Measurements from ENCODE around the gene FN3K. TPM values are rescaled to one million over a fixed set of nuclear protein-coding genes. Genes with fewer than 3 reads are reported as not detected.

The FN3K gene
- total RNA-seq (1 to 10 TPM; 1.3 to 2.3 TPM), polyA plus RNA-seq (0.79 TPM)

DNA sequence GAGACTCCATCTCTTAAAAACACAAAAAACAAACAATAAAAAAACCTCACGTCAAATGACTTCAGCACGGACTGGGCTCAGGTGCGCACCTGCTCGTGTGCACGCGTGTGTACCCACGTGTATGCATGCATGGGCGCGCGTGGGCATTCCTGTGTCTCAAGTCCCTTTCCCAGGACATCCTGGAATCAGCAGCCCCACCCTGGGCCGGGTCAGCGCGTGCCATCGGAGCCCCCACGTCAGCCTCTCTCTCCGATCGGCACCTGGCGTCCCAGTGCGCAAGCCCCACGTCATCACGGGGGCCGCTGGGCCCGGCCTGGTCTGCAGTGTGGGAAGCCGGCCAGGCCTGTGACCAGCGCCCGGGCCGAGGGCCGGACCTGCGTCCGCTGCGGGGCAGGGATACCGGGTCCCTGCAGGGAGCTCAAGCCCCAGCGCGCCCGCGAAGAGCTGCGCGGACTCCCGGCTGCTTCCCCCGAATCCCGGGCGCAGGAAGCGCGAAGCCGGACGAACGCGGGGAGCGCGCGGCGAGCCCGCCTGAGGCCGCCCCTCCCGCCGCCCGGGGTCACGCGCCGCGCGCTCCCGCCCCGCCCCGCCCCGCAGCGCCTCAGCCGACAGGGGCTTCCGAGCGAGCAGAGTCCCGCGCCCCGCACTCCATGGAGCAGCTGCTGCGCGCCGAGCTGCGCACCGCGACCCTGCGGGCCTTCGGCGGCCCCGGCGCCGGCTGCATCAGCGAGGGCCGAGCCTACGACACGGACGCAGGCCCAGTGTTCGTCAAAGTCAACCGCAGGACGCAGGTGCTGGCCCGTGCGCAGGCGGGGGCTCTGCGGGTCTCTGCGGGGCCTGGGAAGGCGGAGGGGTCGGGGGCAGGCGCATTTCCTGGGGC lies at the start of gene FN3K:
TSS of gene FN3K (plus strand) at position 629 of the 880 bp plus-strand sequence. CDS start at position 651, 22 bp downstream.
- peaks cover 0 to 4% (median 0%) of the 10 kb centered on the region in 5 donors for H3K9me3 Mint-ChIP-seq
- POLR2A ChIA-PET, result interaction anchor here (0.6 kb wide), 1 partner anchor 19 kb away, joined by 4 read pairs; the partner anchor contains the start of gene FN3KRP
- no peaks in the 10 kb centered on the region for H3K9me3 ChIP-seq (ENCODE audit: low read length)
- H3K4me1 ChIP-seq (ENCODE audit: insufficient read depth, low read length), result no peaks in the 10 kb centered on the region
- peak within 1 kb of the TSS; percentile 31 for H3K27ac ChIP-seq (ENCODE audit: low read depth, low read length)
- H3K4me3 ChIP-seq (ENCODE audit: low read length), result peak within 1 kb of the TSS; percentile 43
- H3K36me3 Mint-ChIP-seq, result peaks cover 2 to 20% (median 12%) of the 10 kb centered on the region in 3 donors
- H3K27ac Mint-ChIP-seq, result peak within 1 kb of the TSS in 1 of 8 donors; percentile 33
- H3K4me1 Mint-ChIP-seq, result peaks cover 0 to 7% (median 2%) of the 10 kb centered on the region in 3 donors
- DNase-seq, result peak in 3 of 5 donors; percentile 24 to 38 (median 25)
- CTCF ChIA-PET, result no interaction called here
- no peaks in the 10 kb centered on the region for H3K27me3 Mint-ChIP-seq
- peak within 1 kb of the TSS; percentile 55 to 77 (median 71) for H3K4me3 Mint-ChIP-seq
- no peaks in the 10 kb centered on the region for H3K27me3 ChIP-seq (ENCODE audit: insufficient read depth, low read length, poor library complexity, severe bottlenecking)
- H3K36me3 ChIP-seq (ENCODE audit: insufficient read depth, low read length), result peaks cover 5% of the 10 kb centered on the region

GRCh38 chr17:82686366-82687324 lies 48.8 kb upstream of the FN3K start:
- Histone ChIP-seq H3K4me1 (ENCODE audit: insufficient read depth, low read length) (no peaks in the 10 kb centered on the region), H3K27me3 (ENCODE audit: insufficient read depth, low read length, poor library complexity, severe bottlenecking) (no peaks in the 10 kb centered on the region), H3K36me3 (ENCODE audit: insufficient read depth, low read length) (no peaks in the 10 kb centered on the region), H3K4me3 (ENCODE audit: low read length) (no peak overlapping the region), H3K27ac (ENCODE audit: low read depth, low read length) (no peak overlapping the region), H3K9me3 (ENCODE audit: low read length) (no peaks in the 10 kb centered on the region)
- H3K36me3 Mint-ChIP-seq, result peaks cover 6 to 10% (median 7%) of the 10 kb centered on the region in 3 donors
- peak in 1 of 5 donors; percentile 41 for DNase-seq
- H3K27me3 Mint-ChIP-seq, result no peaks in the 10 kb centered on the region
- no peak overlapping the region for H3K4me3 Mint-ChIP-seq
- H3K4me1 Mint-ChIP-seq, result no peaks in the 10 kb centered on the region
- POLR2A ChIA-PET, result no interaction called here
- no peak overlapping the region for H3K27ac Mint-ChIP-seq
- H3K9me3 Mint-ChIP-seq, result peaks cover 4 to 9% (median 8%) of the 10 kb centered on the region in 5 donors
- CTCF ChIA-PET, result no interaction called here

GRCh38 chr17:82687375-82687861 lies 48.0 kb upstream of the FN3K start:
- H3K27me3 Mint-ChIP-seq, result no peaks in the 10 kb centered on the region
- Histone ChIP-seq H3K27me3 (ENCODE audit: insufficient read depth, low read length, poor library complexity, severe bottlenecking) (no peaks in the 10 kb centered on the region), H3K9me3 (ENCODE audit: low read length) (no peaks in the 10 kb centered on the region), H3K36me3 (ENCODE audit: insufficient read depth, low read length) (no peaks in the 10 kb centered on the region), H3K27ac (ENCODE audit: low read depth, low read length) (no peak overlapping the region), H3K4me3 (ENCODE audit: low read length) (no peak overlapping the region), H3K4me1 (ENCODE audit: insufficient read depth, low read length) (no peaks in the 10 kb centered on the region)
- ChIA-PET POLR2A (no interaction called here), CTCF (no interaction called here)
- no peaks in the 10 kb centered on the region for H3K4me1 Mint-ChIP-seq
- peaks cover 2 to 6% (median 3%) of the 10 kb centered on the region in 3 donors for H3K36me3 Mint-ChIP-seq
- DNase-seq, result peak in 1 of 5 donors; percentile 3
- H3K4me3 Mint-ChIP-seq, result no peak overlapping the region
- no peak overlapping the region for H3K27ac Mint-ChIP-seq
- H3K9me3 Mint-ChIP-seq, result peaks cover 0 to 2% (median under 1%) of the 10 kb centered on the region in 5 donors

GRCh38 chr17:82687871-82688270 lies 47.5 kb upstream of the FN3K start:
- no peak overlapping the region for H3K27ac Mint-ChIP-seq
- no peaks in the 10 kb centered on the region for H3K27me3 ChIP-seq (ENCODE audit: insufficient read depth, low read length, poor library complexity, severe bottlenecking)
- peaks cover 0 to 6% (median 3%) of the 10 kb centered on the region in 3 donors for H3K36me3 Mint-ChIP-seq
- no peaks in the 10 kb centered on the region for H3K4me1 ChIP-seq (ENCODE audit: insufficient read depth, low read length)
- no peaks in the 10 kb centered on the region for H3K9me3 ChIP-seq (ENCODE audit: low read length)
- no peaks in the 10 kb centered on the region for H3K27me3 Mint-ChIP-seq
- H3K27ac ChIP-seq (ENCODE audit: low read depth, low read length), result no peak overlapping the region
- no peaks in the 10 kb centered on the region for H3K4me1 Mint-ChIP-seq
- no peak overlapping the region for H3K4me3 ChIP-seq (ENCODE audit: low read length)
- no peak overlapping the region for H3K4me3 Mint-ChIP-seq
- no peaks in the 10 kb centered on the region for H3K36me3 ChIP-seq (ENCODE audit: insufficient read depth, low read length)
- ChIA-PET POLR2A (no interaction called here), CTCF (no interaction called here)
- peaks cover 0 to 2% (median 0%) of the 10 kb centered on the region in 5 donors for H3K9me3 Mint-ChIP-seq
- DNase-seq, result no peak

- no peak for DNase-seq
- H3K4me3 Mint-ChIP-seq, result no peak overlapping the region
- H3K27ac ChIP-seq (ENCODE audit: low read depth, low read length), result no peak overlapping the region
- no peaks in the 10 kb centered on the region for H3K27me3 ChIP-seq (ENCODE audit: insufficient read depth, low read length, poor library complexity, severe bottlenecking)
- no peaks in the 10 kb centered on the region for H3K36me3 ChIP-seq (ENCODE audit: insufficient read depth, low read length)
- no peaks in the 10 kb centered on the region for H3K27me3 Mint-ChIP-seq
- H3K36me3 Mint-ChIP-seq, result peaks cover 3 to 8% (median 5%) of the 10 kb centered on the region in 3 donors
- H3K9me3 Mint-ChIP-seq, result peaks cover 0 to 3% (median 2%) of the 10 kb centered on the region in 5 donors
- H3K4me3 ChIP-seq (ENCODE audit: low read length), result no peak overlapping the region
- no peaks in the 10 kb centered on the region for H3K4me1 Mint-ChIP-seq
- CTCF ChIA-PET, result no interaction called here
- no peaks in the 10 kb centered on the region for H3K4me1 ChIP-seq (ENCODE audit: insufficient read depth, low read length)
- POLR2A ChIA-PET, result no interaction called here
- no peaks in the 10 kb centered on the region for H3K9me3 ChIP-seq (ENCODE audit: low read length)
- H3K27ac Mint-ChIP-seq, result peak overlapping the region in 1 of 8 donors; percentile 22
Measured at GRCh38 chr17:82689077-82689476, 46.3 kb upstream of the FN3K start.

DNA sequence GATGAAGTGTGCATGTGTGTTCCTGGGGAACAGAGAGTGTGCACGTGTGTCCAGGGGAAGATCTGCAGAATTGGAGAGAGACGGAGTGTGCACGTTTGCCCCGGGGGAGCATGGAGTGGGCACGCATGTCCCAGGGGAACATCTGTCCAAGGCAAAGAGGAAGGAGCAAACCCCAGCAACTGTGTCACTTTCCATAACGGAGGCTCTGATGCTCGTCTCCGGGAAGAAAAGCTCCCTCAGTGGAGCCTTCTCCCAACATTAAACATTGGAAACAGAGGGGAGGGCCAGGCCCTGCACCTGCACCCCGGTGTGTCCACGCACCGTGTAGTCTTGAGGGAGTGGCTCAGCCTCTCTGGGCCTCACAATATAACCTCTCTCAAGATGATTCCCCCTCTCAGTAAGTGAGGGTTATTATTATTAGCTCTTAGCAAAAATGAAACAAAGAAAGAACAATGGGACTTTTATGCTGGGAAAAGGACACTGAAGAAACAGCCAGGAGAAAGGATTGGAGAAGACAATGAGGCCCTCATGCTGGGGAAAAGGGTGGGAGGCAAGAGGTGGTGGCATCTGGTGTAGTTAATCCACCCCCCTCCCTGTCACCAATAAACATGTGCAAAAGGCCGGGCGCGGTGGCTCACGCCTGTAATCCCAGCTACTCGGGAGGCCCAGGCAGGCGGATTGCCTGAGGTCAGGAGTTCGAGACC lies 44.5 kb upstream of the FN3K start:
- Mint-ChIP-seq H3K4me3 (no peak overlapping the region), H3K27ac (no peak overlapping the region), H3K9me3 (peaks cover 5 to 14% (median 10%) of the 10 kb centered on the region in 5 donors), H3K4me1 (no peaks in the 10 kb centered on the region), H3K36me3 (peaks cover 8 to 14% (median 10%) of the 10 kb centered on the region in 3 donors), H3K27me3 (peaks cover 0 to 6% of the 10 kb centered on the region in 2 donors)
- DNase-seq, result no peak
- H3K27me3 ChIP-seq (ENCODE audit: insufficient read depth, low read length, poor library complexity, severe bottlenecking), result no peaks in the 10 kb centered on the region
- no peak overlapping the region for H3K27ac ChIP-seq (ENCODE audit: low read depth, low read length)
- H3K4me1 ChIP-seq (ENCODE audit: insufficient read depth, low read length), result no peaks in the 10 kb centered on the region
- H3K9me3 ChIP-seq (ENCODE audit: low read length), result no peaks in the 10 kb centered on the region
- no peaks in the 10 kb centered on the region for H3K36me3 ChIP-seq (ENCODE audit: insufficient read depth, low read length)
- POLR2A ChIA-PET, result no interaction called here
- H3K4me3 ChIP-seq (ENCODE audit: low read length), result no peak overlapping the region
- CTCF ChIA-PET, result interaction anchor here (1.5 kb wide), 1 partner anchor 22 kb away, joined by 3 read pairs; no protein-coding TSS in a partner anchor

- DNase-seq, result no peak
- Mint-ChIP-seq H3K27ac (no peak overlapping the region), H3K36me3 (peaks cover 8 to 14% (median 10%) of the 10 kb centered on the region in 3 donors), H3K4me3 (no peak overlapping the region), H3K9me3 (peaks cover 5 to 14% (median 10%) of the 10 kb centered on the region in 5 donors), H3K27me3 (peaks cover 0 to 6% of the 10 kb centered on the region in 2 donors), H3K4me1 (peaks cover 0 to under 1% (median 0%) of the 10 kb centered on the region in 3 donors)
- no peaks in the 10 kb centered on the region for H3K4me1 ChIP-seq (ENCODE audit: insufficient read depth, low read length)
- H3K4me3 ChIP-seq (ENCODE audit: low read length), result no peak overlapping the region
- CTCF ChIA-PET, result interaction anchor here (1.5 kb wide), 1 partner anchor 23 kb away, joined by 3 read pairs; no protein-coding TSS in a partner anchor
- H3K9me3 ChIP-seq (ENCODE audit: low read length), result no peaks in the 10 kb centered on the region
- no peak overlapping the region for H3K27ac ChIP-seq (ENCODE audit: low read depth, low read length)
- no peaks in the 10 kb centered on the region for H3K36me3 ChIP-seq (ENCODE audit: insufficient read depth, low read length)
- POLR2A ChIA-PET, result no interaction called here
- H3K27me3 ChIP-seq (ENCODE audit: insufficient read depth, low read length, poor library complexity, severe bottlenecking), result no peaks in the 10 kb centered on the region
Measured at GRCh38 chr17:82691714-82692113, 43.7 kb upstream of the FN3K start.

Data from CD8-positive, alpha-beta memory T cell (primary cell).